ENCODE measurements around the gene KCNK3. TPM values are rescaled to one million over a fixed set of nuclear protein-coding genes. Genes with fewer than 3 reads are reported as not detected.

Gene KCNK3
- total RNA-seq, 1 donor = 2.3 TPM

DNA sequence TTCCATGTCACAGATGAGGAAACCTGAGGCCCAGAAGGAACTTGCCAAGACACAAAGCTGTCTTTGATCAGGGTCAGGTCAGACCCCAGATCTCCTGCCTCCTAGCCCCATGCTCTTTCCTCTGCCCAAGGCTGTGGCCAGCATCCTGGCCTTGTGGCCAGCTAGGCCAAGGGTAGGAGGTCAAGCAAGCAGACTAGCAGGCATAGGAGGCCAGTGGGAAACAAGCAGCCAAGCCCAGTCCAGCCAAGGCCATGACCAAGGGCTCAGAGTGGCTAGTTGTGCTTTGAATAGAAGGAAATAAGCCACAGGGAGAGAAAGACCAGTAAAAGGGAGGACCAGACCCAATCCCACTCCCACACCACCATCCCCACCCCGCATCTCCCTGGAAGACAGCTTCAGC, 30.4 kb downstream of the KCNK3 start:
- TF ChIP-seq CTCF (IDR thresholded peaks at IDR 0.05; ENCODE audit: insufficient read depth, low read length) = no peak
- no peak for DNase-seq (ENCODE audit: low read depth)
- no peak overlapping the region for H3K4me3 ChIP-seq (ENCODE audit: low read depth, low read length)

GRCh38 chr2:26723475-26723874, 31.0 kb downstream of the KCNK3 start:
- no peak overlapping the region for H3K4me3 ChIP-seq (ENCODE audit: low read depth, low read length)
- DNase-seq (ENCODE audit: low read depth) = no peak
- TF ChIP-seq CTCF (IDR thresholded peaks at IDR 0.05; ENCODE audit: insufficient read depth, low read length) = no peak

GRCh38 chr2:26723991-26724750, 31.6 kb downstream of the KCNK3 start:
- DNase-seq (ENCODE audit: low read depth) = peak; percentile 85
- TF ChIP-seq CTCF (IDR thresholded peaks at IDR 0.05; ENCODE audit: insufficient read depth, low read length) = no peak
- H3K4me3 ChIP-seq (ENCODE audit: low read depth, low read length) = no peak overlapping the region

- no peak for DNase-seq (ENCODE audit: low read depth)
- TF ChIP-seq CTCF (IDR thresholded peaks at IDR 0.05; ENCODE audit: insufficient read depth, low read length) = no peak
- H3K4me3 ChIP-seq (ENCODE audit: low read depth, low read length) = no peak overlapping the region
These were observed 32.4 kb downstream of the KCNK3 start for GRCh38 chr2:26724784-26725520.

DNA sequence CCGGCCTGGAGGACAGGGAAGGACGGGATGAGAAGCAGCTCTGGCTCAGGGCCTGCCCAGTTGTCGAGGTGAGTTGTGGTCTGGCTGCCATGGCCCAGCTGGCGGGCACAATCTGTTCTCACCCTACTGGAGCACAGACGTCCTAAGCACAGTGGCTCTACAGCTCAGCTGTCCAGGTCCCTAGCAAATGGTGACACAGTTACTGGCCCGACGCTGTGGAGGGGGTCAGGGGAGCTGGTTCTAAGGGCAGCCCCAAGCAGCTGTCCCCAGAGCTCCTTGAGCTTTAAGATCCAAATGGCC, 32.9 kb downstream of the KCNK3 start:
- no peak for DNase-seq (ENCODE audit: low read depth)
- TF ChIP-seq CTCF (IDR thresholded peaks at IDR 0.05; ENCODE audit: insufficient read depth, low read length) = no peak

DNA sequence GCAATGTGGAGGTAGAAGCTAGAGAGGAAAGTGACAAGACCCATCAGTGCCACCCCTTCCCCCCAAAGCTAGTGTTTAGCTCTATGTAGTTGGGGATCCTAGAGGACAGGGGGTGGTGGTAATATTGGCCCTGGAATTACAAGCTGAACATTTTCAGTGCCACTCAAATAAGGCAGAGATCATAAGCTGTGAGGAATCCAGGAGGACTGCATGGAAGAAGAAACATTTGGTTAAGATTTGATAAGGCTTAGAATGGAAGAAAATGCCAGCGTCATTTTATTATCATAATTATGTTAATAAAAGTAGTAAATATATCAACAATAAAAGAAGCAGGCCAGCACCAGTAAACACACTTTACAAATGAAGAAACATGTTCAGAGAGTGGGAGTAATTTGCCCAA, 33.7 kb downstream of the KCNK3 start:
- H3K4me3 ChIP-seq (ENCODE audit: low read depth, low read length) = no peak overlapping the region
- no peak for TF ChIP-seq CTCF (IDR thresholded peaks at IDR 0.05; ENCODE audit: insufficient read depth, low read length)
- no peak for DNase-seq (ENCODE audit: low read depth)

More for the DNA sequence above, 32.9 kb downstream of the KCNK3 start:
- no peak overlapping the region for H3K4me3 ChIP-seq (ENCODE audit: low read depth, low read length)
